HEK293 (cell line): Measurements from ENCODE around the gene CAMKK1.

Source experiments
- CTCF ChIA-PET: fragments of 350-600 bp; formaldehyde crosslinking; extraction: SDS; loops from one replicate; lab custom pipeline; 2021; ENCODE audit warnings: antibody characterized with exemption; lab: Yijun Ruan, JAX
- POLR2A ChIA-PET: fragments of 300-600 bp; formaldehyde crosslinking; extraction: SDS; loops from one replicate; lab custom pipeline; 2020; ENCODE audit warnings: antibody characterized with exemption, inconsistent platforms; lab: Yijun Ruan, JAX
- H3K27ac ChIP-seq: fragments of 200-500 bp; sonication (Bioruptor generic); 2 replicates; pipeline ENCODE4 v1.5.1; 2014; ENCODE audit warnings: low read depth, low read length, control low read depth, inconsistent platforms; ENCODE audit errors: extremely low read depth
- H3K36me3 ChIP-seq, 2 experiments: fragments of 200-500 bp in 1 of 2; sonication (Bioruptor generic) in 1 of 2; 1 replicate in 1 of 2; 2 replicates in 1 of 2; pipeline ENCODE4 v1.5.1; 2014 to 2017; ENCODE audit warnings: inconsistent platforms in 2 of 2, low read length in 2 of 2; ENCODE audit not compliant: control insufficient read depth in 2 of 2, insufficient read depth in 1 of 2
- H3K4me1 ChIP-seq: fragments of 200-500 bp; sonication (Bioruptor generic); 2 replicates; pipeline ENCODE4 v1.5.1; 2014; ENCODE audit warnings: mild to moderate bottlenecking, low read length, inconsistent platforms; ENCODE audit not compliant: control insufficient read depth, insufficient read depth
- H3K4me3 ChIP-seq: 2 replicates; pipeline ENCODE4 v1.5.1; 2011; ENCODE audit warnings: low read depth, mild to moderate bottlenecking, control low read depth, low read length, moderate library complexity
- H3K9me3 ChIP-seq: fragments of 200-500 bp; sonication (Bioruptor generic); 2 replicates; pipeline ENCODE4 v1.5.1; 2014; ENCODE audit warnings: low read depth, low read length, inconsistent platforms; ENCODE audit not compliant: control insufficient read depth, insufficient read depth
- BCL11A ChIP-seq: fragments of 450-650 bp; formaldehyde crosslinking; IDR thresholded peaks from 2 replicates; pipeline ENCODE4 v1.5.1; 2016; ENCODE audit warnings: low read depth, missing biosample characterization, missing genetic modification characterization
- HIC1 ChIP-seq: fragments of 450-650 bp; formaldehyde crosslinking; IDR thresholded peaks from 2 replicates; pipeline ENCODE4 v1.5.1; 2016; ENCODE audit warnings: missing biosample characterization, missing genetic modification characterization
- KLF16 ChIP-seq: fragments of 450-650 bp; formaldehyde crosslinking; IDR thresholded peaks from 2 replicates; pipeline ENCODE4 v1.5.1; 2017; ENCODE audit warnings: missing biosample characterization, missing genetic modification characterization
- PATZ1 ChIP-seq: fragments of 450-650 bp; formaldehyde crosslinking; IDR thresholded peaks from 2 replicates; pipeline ENCODE4 v1.5.1; 2016; ENCODE audit warnings: missing biosample characterization, missing genetic modification characterization
- PRDM10 ChIP-seq: fragments of 450-650 bp; formaldehyde crosslinking; IDR thresholded peaks from 2 replicates; pipeline ENCODE4 v1.5.1; 2016; ENCODE audit warnings: missing biosample characterization, missing genetic modification characterization
- SP7 ChIP-seq: fragments of 450-650 bp; formaldehyde crosslinking; IDR thresholded peaks from 2 replicates; pipeline ENCODE4 v1.5.1; 2016; ENCODE audit warnings: missing biosample characterization, missing genetic modification characterization
- ZBTB10 ChIP-seq: fragments of 450-650 bp; formaldehyde crosslinking; IDR thresholded peaks from 2 replicates; pipeline ENCODE4 v1.5.1; 2016; ENCODE audit warnings: missing biosample characterization, missing genetic modification characterization
- ZBTB8A ChIP-seq: fragments of 450-650 bp; formaldehyde crosslinking; IDR thresholded peaks from 2 replicates; pipeline ENCODE4 v1.5.1; 2016; ENCODE audit warnings: missing biosample characterization, missing genetic modification characterization
- ZNF169 ChIP-seq: fragments of 450-650 bp; formaldehyde crosslinking; IDR thresholded peaks from 2 replicates; pipeline ENCODE4 v1.5.1; 2016; ENCODE audit warnings: missing biosample characterization, missing genetic modification characterization
- ZNF223 ChIP-seq: fragments of 450-650 bp; formaldehyde crosslinking; IDR thresholded peaks from 2 replicates; pipeline ENCODE4 v1.5.1; 2016; ENCODE audit warnings: missing biosample characterization, missing genetic modification characterization
- ZNF24 ChIP-seq: fragments of 450-650 bp; formaldehyde crosslinking; IDR thresholded peaks from 2 replicates; pipeline ENCODE4 v1.5.1; 2016; ENCODE audit warnings: missing biosample characterization, missing genetic modification characterization
- ZNF391 ChIP-seq: fragments of 450-650 bp; formaldehyde crosslinking; IDR thresholded peaks from 2 replicates; pipeline ENCODE4 v1.5.1; 2016; ENCODE audit warnings: low read depth, missing biosample characterization, missing genetic modification characterization, borderline replicate concordance
- ZNF513 ChIP-seq: fragments of 450-650 bp; IDR thresholded peaks from 2 replicates; pipeline ENCODE4 v1.5.1; 2018; ENCODE audit warnings: missing biosample characterization, missing genetic modification characterization
- ZNF514 ChIP-seq: fragments of 450-650 bp; formaldehyde crosslinking; IDR thresholded peaks from 2 replicates; pipeline ENCODE4 v1.5.1; 2016; ENCODE audit warnings: missing biosample characterization, missing genetic modification characterization
- ZNF692 ChIP-seq: fragments of 450-650 bp; formaldehyde crosslinking; IDR thresholded peaks from 2 replicates; pipeline ENCODE4 v1.5.1; 2016; ENCODE audit warnings: missing biosample characterization, missing genetic modification characterization
- ZNF704 ChIP-seq: fragments of 450-650 bp; formaldehyde crosslinking; IDR thresholded peaks from 2 replicates; pipeline ENCODE4 v1.5.1; 2016; ENCODE audit warnings: missing biosample characterization, missing genetic modification characterization
- ZNF792 ChIP-seq: fragments of 450-650 bp; formaldehyde crosslinking; IDR thresholded peaks from 2 replicates; pipeline ENCODE4 v1.5.1; 2016; ENCODE audit warnings: missing biosample characterization, missing genetic modification characterization

CAMKK1 gene

GRCh38 chr17:3892095-3892998 lies 506 bp downstream of the CAMKK1 start:
- no peaks in the 10 kb centered on the region for H3K9me3 ChIP-seq
- peak overlapping the region; percentile 56 for H3K4me3 ChIP-seq
- no peaks in the 10 kb centered on the region for H3K36me3 ChIP-seq
- H3K27ac ChIP-seq, result peak overlapping the region; percentile 72; the same call in 1 of the 2 replicates
- H3K4me1 ChIP-seq, result peaks cover 42% of the 10 kb centered on the region
- ChIA-PET POLR2A (interaction anchor here (0.6 to 2.6 kb wide), 7 partner anchors 9 to 165 kb away, joined by 3 to 13 read pairs (median 4); partner anchors contain the start of gene NCBP3), CTCF (interaction anchor here (0.5 to 3.2 kb wide), 10 partner anchors 8 to 1529 kb away, joined by 3 to 20 read pairs (median 4); partner anchors contain the start of genes NCBP3 and P2RX1)
- TF ChIP-seq ZBTB8A (peak; percentile 93), ZNF513 (no peak), KLF16 (tag by site-specific recombination) (peak; percentile 69; the same call in 1 of the 2 replicates), SP7 (peak; percentile 91), PATZ1 (tag by site-specific recombination) (peak; percentile 97), PRDM10 (tag by site-specific recombination) (peak; percentile 57; the same call in 1 of the 2 replicates), ZBTB10 (tag by site-specific recombination) (peak; percentile 61; the same call in 1 of the 2 replicates), BCL11A (tag by site-specific recombination) (peak; percentile 82), ZNF514 (tag by site-specific recombination) (no peak), ZNF24 (tag by site-specific recombination) (no peak; the same call in 1 of the 2 replicates), ZNF704 (tag by site-specific recombination) (no peak), ZNF223 (tag by site-specific recombination) (peak; percentile 90), HIC1 (tag by site-specific recombination) (peak; percentile 72), ZNF692 (peak; percentile 73), ZNF792 (tag by site-specific recombination) (peak; percentile 74; the same call in 1 of the 2 replicates), ZNF391 (tag by site-specific recombination) (peak; percentile 61; the same call in 1 of the 2 replicates), ZNF169 (no peak)
